H9 (cell line): Measurements from ENCODE around the gene GRIK1. TPM values are rescaled to one million over a fixed set of nuclear protein-coding genes. Genes with fewer than 3 reads are reported as not detected.

Experiments used
- DNase-seq: peaks from one replicate; pipeline ENCODE4 v3.0.0-alpha.2; 2017
- H2AFZ ChIP-seq: one replicate; pipeline ENCODE4 v1.6.1; 2013; ENCODE audit warnings: mild to moderate bottlenecking, low read length, control low read depth, moderate library complexity
- H2AK5ac ChIP-seq: 2 replicates; pipeline ENCODE4 v1.6.1; 2013; ENCODE audit warnings: low read length, control low read depth, mixed read lengths; ENCODE audit not compliant: insufficient read length
- H2BK120ac ChIP-seq: one replicate; pipeline ENCODE4 v1.6.1; 2013; ENCODE audit warnings: low read depth, mild to moderate bottlenecking, low read length, control low read depth, inconsistent platforms; ENCODE audit not compliant: poor library complexity, severe bottlenecking
- H2BK12ac ChIP-seq: 2 replicates; pipeline ENCODE4 v1.6.1; 2013; ENCODE audit warnings: low read length, control low read depth, mixed read lengths, low read depth; ENCODE audit not compliant: insufficient read length
- H2BK15ac ChIP-seq: 2 replicates; pipeline ENCODE4 v1.6.1; 2013; ENCODE audit warnings: low read depth, low read length, control low read depth
- H2BK20ac ChIP-seq: one replicate; pipeline ENCODE4 v1.6.1; 2013; ENCODE audit warnings: low read depth, mild to moderate bottlenecking, low read length, control low read depth, inconsistent platforms; ENCODE audit not compliant: poor library complexity, severe bottlenecking
- H2BK5ac ChIP-seq: 2 replicates; pipeline ENCODE4 v1.6.1; 2013; ENCODE audit warnings: low read length, control low read depth, mixed read lengths; ENCODE audit not compliant: insufficient read length
- H3K14ac ChIP-seq: 2 replicates; pipeline ENCODE4 v1.6.1; 2013; ENCODE audit warnings: low read length, control low read depth; ENCODE audit not compliant: insufficient read depth
- H3K18ac ChIP-seq: 2 replicates; pipeline ENCODE4 v1.6.1; 2013; ENCODE audit warnings: low read depth, mild to moderate bottlenecking, mixed read lengths, low read length, control low read depth; ENCODE audit not compliant: insufficient read length
- H3K23ac ChIP-seq: 2 replicates; pipeline ENCODE4 v1.6.1; 2013; ENCODE audit warnings: low read length, control low read depth, mixed read lengths, low read depth; ENCODE audit not compliant: insufficient read length
- H3K23me2 ChIP-seq: 2 replicates; pipeline ENCODE4 v1.6.1; 2013; ENCODE audit warnings: low read depth, mild to moderate bottlenecking, mixed read lengths, low read length, control low read depth; ENCODE audit not compliant: insufficient read length, poor library complexity, severe bottlenecking
- H3K27ac ChIP-seq: 2 replicates; pipeline ENCODE4 v1.5.1; 2013; ENCODE audit warnings: low read length, control low read depth, mixed read lengths, low read depth; ENCODE audit not compliant: insufficient read length
- H3K27me3 ChIP-seq: 2 replicates; pipeline ENCODE4 v1.6.1; 2013; ENCODE audit warnings: low read length, control low read depth, inconsistent platforms; ENCODE audit not compliant: insufficient read depth
- H3K4ac ChIP-seq: 2 replicates; pipeline ENCODE4 v1.6.1; 2013; ENCODE audit warnings: low read depth, mild to moderate bottlenecking, control low read depth, inconsistent platforms, low read length, moderate library complexity
- H3K4me1 ChIP-seq: 2 replicates; pipeline ENCODE4 v1.6.1; 2013; ENCODE audit warnings: low read length, control low read depth, inconsistent platforms; ENCODE audit not compliant: insufficient read depth
- H3K4me2 ChIP-seq: 2 replicates; pipeline ENCODE4 v1.6.1; 2013; ENCODE audit warnings: low read length, control low read depth, mixed read lengths; ENCODE audit not compliant: insufficient read length, insufficient read depth
- H3K56ac ChIP-seq: 2 replicates; pipeline ENCODE4 v1.6.1; 2013; ENCODE audit warnings: low read depth, mild to moderate bottlenecking, mixed read lengths, low read length, control low read depth; ENCODE audit not compliant: insufficient read length
- H3K79me1 ChIP-seq: 2 replicates; pipeline ENCODE4 v1.6.1; 2013; ENCODE audit warnings: low read depth, mild to moderate bottlenecking, moderate library complexity, low read length, control low read depth, inconsistent platforms; ENCODE audit not compliant: insufficient read depth, poor library complexity, severe bottlenecking
- H3K79me2 ChIP-seq: 2 replicates; pipeline ENCODE4 v1.6.1; 2013; ENCODE audit warnings: low read length, control low read depth, inconsistent platforms; ENCODE audit not compliant: insufficient read depth
- H3K9ac ChIP-seq: 2 replicates; pipeline ENCODE4 v1.6.1; 2013; ENCODE audit warnings: low read length, control low read depth, mixed read lengths; ENCODE audit not compliant: insufficient read length; ENCODE audit errors: extremely low read depth
- H3K9me3 ChIP-seq: one replicate; pipeline ENCODE4 v1.6.1; 2013; ENCODE audit warnings: low read depth, low read length, inconsistent platforms; ENCODE audit not compliant: control insufficient read depth
- H3T11ph ChIP-seq: one replicate; pipeline ENCODE4 v1.6.1; 2013; ENCODE audit warnings: mild to moderate bottlenecking, low read length, control low read depth, inconsistent platforms
- H4K20me1 ChIP-seq: one replicate; pipeline ENCODE4 v1.6.1; 2013; ENCODE audit not compliant: control insufficient read depth, insufficient read length, insufficient read depth
- H4K5ac ChIP-seq: 2 replicates; pipeline ENCODE4 v1.6.1; 2013; ENCODE audit warnings: low read depth, mild to moderate bottlenecking, mixed read lengths, low read length, control low read depth; ENCODE audit not compliant: insufficient read length
- H4K8ac ChIP-seq: replicated peaks from 2 replicates; pipeline ENCODE4 v1.6.1; 2013; ENCODE audit warnings: low read length, control low read depth, mixed read lengths, low read depth; ENCODE audit not compliant: insufficient read length
- H4K91ac ChIP-seq: 2 replicates; pipeline ENCODE4 v1.6.1; 2013; ENCODE audit warnings: low read depth, mild to moderate bottlenecking, moderate library complexity, mixed read lengths, low read length, control low read depth; ENCODE audit not compliant: insufficient read length
- H3K27ac Mint-ChIP-seq, 3 experiments: 2 replicates in 2 of 3; 3 replicates in 1 of 3; pipeline ENCODE4 v1.8.0; 2020 to 2021; ENCODE audit warnings: mixed read lengths in 3 of 3, mild to moderate bottlenecking in 1 of 3, moderate library complexity in 1 of 3
- H3K27me3 Mint-ChIP-seq: 2 replicates; pipeline ENCODE4 v1.8.0; 2021; ENCODE audit warnings: low read depth, mild to moderate bottlenecking, moderate library complexity, mixed read lengths
- H3K36me3 Mint-ChIP-seq, 3 experiments: 2 replicates in 2 of 3; 3 replicates in 1 of 3; pipeline ENCODE4 v1.8.0; 2020 to 2021; ENCODE audit warnings: low read depth in 3 of 3, mixed read lengths in 3 of 3; ENCODE audit not compliant: insufficient read depth in 1 of 3
- H3K4me1 Mint-ChIP-seq, 2 experiments: 2 replicates each; pipeline ENCODE4 v1.8.0; 2020; ENCODE audit warnings: mixed read lengths in 2 of 2
- H3K4me3 Mint-ChIP-seq, 2 experiments: 2 replicates in 1 of 2; 3 replicates in 1 of 2; pipeline ENCODE4 v1.8.0; 2020 to 2021; ENCODE audit warnings: mild to moderate bottlenecking in 2 of 2, mixed read lengths in 2 of 2, moderate library complexity in 1 of 2
- H3K9me3 Mint-ChIP-seq, 2 experiments: 2 replicates in 1 of 2; 3 replicates in 1 of 2; pipeline ENCODE4 v1.8.0; 2020; ENCODE audit warnings: mild to moderate bottlenecking in 2 of 2, mixed read lengths in 2 of 2, moderate library complexity in 1 of 2
- WGBS: extraction: QIAGEN DNeasy Blood & Tissue Kit; methylation state at CpG from one replicate; pipeline ENCODE4 v1.1.7; 2013; ENCODE audit warnings: missing lambda C conversion rate, low lambda C conversion rate, mixed read lengths; ENCODE audit not compliant: insufficient read length; ENCODE audit errors: extremely low coverage; 5-methylcytosine and 5-hydroxymethylcytosine counted together
- total RNA-seq: library from RNA; stranded (reverse); gene quantifications from 2 replicates; pipeline ENCODE4 v1.2.1, GENCODE V29; 2021
- TF ChIP-seq, protein P1 (sequence below): fragments of 200-600 bp; sonication (generic); conservative IDR thresholded peaks from 3 replicates; pipeline ENCODE4 v1.8.0; 2021; ENCODE audit warnings: antibody characterized with exemption, mild to moderate bottlenecking

The GRIK1 gene
- total RNA-seq, 1 experiment from 2014 or later: not detected

DNA sequence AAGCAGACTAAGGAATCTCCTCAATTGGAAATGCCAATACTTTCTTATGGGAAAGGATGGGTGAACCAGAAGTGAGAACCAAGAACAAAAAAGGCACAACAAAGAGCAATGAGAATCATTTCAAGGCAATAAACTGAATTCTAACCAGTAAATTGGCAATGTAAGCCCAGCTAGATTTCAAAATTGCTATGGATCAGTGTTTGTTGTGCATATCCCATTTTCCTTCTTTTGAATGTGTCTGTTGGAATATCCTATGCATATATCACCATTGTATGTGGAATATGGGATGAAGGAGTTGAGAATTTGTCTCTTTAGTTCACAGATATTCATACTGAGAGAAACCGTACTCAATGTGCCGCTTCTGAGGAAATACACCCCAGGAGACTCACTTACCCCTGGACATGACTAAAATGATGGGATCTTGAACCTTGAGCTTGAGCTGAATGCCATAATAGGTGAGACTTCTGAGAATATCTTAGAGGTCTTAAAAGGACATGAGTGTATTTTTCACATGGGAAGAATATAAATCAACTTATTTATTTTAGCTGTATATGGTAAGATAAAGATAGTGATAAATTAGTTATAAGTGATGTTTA is 425.0 kb downstream of the GRIK1 start:
- no peaks in the 10 kb centered on the region for H3K9me3 ChIP-seq
- H3T11ph ChIP-seq: no peak overlapping the region
- no peaks in the 10 kb centered on the region for H3K4me1 ChIP-seq
- no peak for DNase-seq
- no peak overlapping the region for H2BK5ac ChIP-seq
- H3K27me3 Mint-ChIP-seq: no peaks in the 10 kb centered on the region
- no peak overlapping the region for H4K8ac ChIP-seq
- H3K27ac Mint-ChIP-seq: no peak overlapping the region
- no peak overlapping the region for H2BK20ac ChIP-seq
- H3K4me1 Mint-ChIP-seq: 0 out of 4 replicates have a peak, but pooled peaks cover 0 to 4% of the 10 kb centered on the region in 2 experiments
- no peak overlapping the region for H4K91ac ChIP-seq
- H3K27me3 ChIP-seq: no peaks in the 10 kb centered on the region
- H3K18ac ChIP-seq: no peak overlapping the region
- no peak overlapping the region for H2AFZ ChIP-seq
- H4K5ac ChIP-seq: no peak overlapping the region
- H2BK15ac ChIP-seq: no peak overlapping the region
- H3K4me2 ChIP-seq: no peak overlapping the region
- TF ChIP-seq, protein P1, sequence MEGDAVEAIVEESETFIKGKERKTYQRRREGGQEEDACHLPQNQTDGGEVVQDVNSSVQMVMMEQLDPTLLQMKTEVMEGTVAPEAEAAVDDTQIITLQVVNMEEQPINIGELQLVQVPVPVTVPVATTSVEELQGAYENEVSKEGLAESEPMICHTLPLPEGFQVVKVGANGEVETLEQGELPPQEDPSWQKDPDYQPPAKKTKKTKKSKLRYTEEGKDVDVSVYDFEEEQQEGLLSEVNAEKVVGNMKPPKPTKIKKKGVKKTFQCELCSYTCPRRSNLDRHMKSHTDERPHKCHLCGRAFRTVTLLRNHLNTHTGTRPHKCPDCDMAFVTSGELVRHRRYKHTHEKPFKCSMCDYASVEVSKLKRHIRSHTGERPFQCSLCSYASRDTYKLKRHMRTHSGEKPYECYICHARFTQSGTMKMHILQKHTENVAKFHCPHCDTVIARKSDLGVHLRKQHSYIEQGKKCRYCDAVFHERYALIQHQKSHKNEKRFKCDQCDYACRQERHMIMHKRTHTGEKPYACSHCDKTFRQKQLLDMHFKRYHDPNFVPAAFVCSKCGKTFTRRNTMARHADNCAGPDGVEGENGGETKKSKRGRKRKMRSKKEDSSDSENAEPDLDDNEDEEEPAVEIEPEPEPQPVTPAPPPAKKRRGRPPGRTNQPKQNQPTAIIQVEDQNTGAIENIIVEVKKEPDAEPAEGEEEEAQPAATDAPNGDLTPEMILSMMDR: no peak
- no peak overlapping the region for H2BK120ac ChIP-seq
- H3K56ac ChIP-seq: no peak overlapping the region
- H3K4ac ChIP-seq: no peak overlapping the region
- no CpG with 5 or more reads among the region's 2 CpGs for WGBS
- H3K9ac ChIP-seq: no peak overlapping the region
- peaks cover 8 to 10% of the 10 kb centered on the region in 2 experiments; a peak in 4 of 5 replicates for H3K9me3 Mint-ChIP-seq
- H3K79me2 ChIP-seq: no peaks in the 10 kb centered on the region
- no peaks in the 10 kb centered on the region for H4K20me1 ChIP-seq
- peaks cover 3 to 17% (median 7%) of the 10 kb centered on the region in 3 experiments; a peak in 3 of 7 replicates for H3K36me3 Mint-ChIP-seq
- H2BK12ac ChIP-seq: no peak overlapping the region
- no peaks in the 10 kb centered on the region for H3K79me1 ChIP-seq
- no peak overlapping the region for H3K14ac ChIP-seq
- H3K27ac ChIP-seq: no peak overlapping the region
- no peak overlapping the region for H2AK5ac ChIP-seq
- H3K23ac ChIP-seq: no peak overlapping the region
- H3K23me2 ChIP-seq: no peaks in the 10 kb centered on the region
- no peak overlapping the region for H3K4me3 Mint-ChIP-seq
